22Rv1 (cell line): ENCODE results near the gene TRAT1.

Source experiments
- ZFX ChIP-seq: fragments of 450-650 bp; IDR thresholded peaks from 2 replicates; pipeline ENCODE4 v1.6.1; 2017; ENCODE audit warnings: antibody characterized with exemption, borderline replicate concordance
- TF ChIP-seq, protein P1 (sequence below): fragments of 450-650 bp; IDR thresholded peaks from 2 replicates; pipeline ENCODE4 v1.5.1; 2017; ENCODE audit warnings: mild to moderate bottlenecking

DNA sequence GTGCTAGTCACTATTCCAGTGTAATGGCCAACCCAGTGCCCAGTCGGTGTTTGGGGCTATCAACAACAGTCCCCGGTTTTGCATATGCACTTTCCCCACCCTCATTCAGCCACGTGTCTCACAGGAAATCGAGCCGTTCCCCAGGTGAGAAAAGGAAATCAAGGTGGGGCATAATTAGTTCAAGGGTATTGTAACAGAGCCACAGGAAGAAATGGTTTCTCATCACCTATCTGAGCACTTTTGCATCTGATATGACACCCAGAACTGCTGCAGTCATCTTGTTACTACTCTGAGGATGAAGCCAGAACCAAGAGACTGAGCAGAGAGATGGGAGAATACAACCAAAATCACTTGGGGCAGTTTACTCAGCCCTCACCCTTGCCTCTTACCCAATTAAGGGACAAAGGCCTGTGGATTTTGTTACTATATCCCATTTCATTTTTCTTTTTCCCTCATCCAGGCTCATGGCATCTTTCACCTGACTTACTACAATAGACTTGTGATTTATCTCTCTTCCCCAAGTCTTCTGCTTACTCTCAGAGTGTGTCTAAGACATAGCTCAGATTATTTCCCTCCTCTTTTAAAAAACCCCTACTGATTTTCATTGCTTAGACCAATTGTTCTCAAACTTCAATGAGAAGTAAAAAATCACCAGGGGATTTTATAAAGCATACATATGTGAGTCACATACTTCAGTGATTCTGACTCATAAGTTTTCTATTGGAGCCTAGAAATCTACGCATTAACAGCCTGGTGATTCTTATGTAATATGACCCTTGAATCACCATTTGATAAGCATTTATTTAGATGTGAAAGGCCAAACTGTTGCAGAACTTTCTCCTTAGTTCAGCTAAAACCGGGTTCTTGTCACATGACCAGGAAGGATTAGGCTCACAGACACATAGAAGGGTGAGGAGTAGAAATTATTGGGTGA is 40.5 kb downstream of the TRAT1 start:
- TF ChIP-seq, protein P1, sequence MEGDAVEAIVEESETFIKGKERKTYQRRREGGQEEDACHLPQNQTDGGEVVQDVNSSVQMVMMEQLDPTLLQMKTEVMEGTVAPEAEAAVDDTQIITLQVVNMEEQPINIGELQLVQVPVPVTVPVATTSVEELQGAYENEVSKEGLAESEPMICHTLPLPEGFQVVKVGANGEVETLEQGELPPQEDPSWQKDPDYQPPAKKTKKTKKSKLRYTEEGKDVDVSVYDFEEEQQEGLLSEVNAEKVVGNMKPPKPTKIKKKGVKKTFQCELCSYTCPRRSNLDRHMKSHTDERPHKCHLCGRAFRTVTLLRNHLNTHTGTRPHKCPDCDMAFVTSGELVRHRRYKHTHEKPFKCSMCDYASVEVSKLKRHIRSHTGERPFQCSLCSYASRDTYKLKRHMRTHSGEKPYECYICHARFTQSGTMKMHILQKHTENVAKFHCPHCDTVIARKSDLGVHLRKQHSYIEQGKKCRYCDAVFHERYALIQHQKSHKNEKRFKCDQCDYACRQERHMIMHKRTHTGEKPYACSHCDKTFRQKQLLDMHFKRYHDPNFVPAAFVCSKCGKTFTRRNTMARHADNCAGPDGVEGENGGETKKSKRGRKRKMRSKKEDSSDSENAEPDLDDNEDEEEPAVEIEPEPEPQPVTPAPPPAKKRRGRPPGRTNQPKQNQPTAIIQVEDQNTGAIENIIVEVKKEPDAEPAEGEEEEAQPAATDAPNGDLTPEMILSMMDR: no peak
- no peak for TF ChIP-seq ZFX
